GM12801 (cell line): ENCODE data around the gene USP51.

Source experiments
- CTCF ChIP-seq: IDR thresholded peaks from one replicate; pipeline ENCODE4 v1.5.1; 2011; ENCODE audit warnings: control low read depth; ENCODE audit not compliant: insufficient read length; ENCODE audit errors: extremely low read depth

The USP51 gene

GRCh38 chrX:55489314-55490009 is at the start of gene USP51:
Gene USP51 (minus strand): TSS chrX:55489848. CDS start chrX:55488939, 909 bp downstream.
- no peak for TF ChIP-seq CTCF

- no peak for TF ChIP-seq CTCF
Observed at GRCh38 chrX:55524487-55524886, 34.8 kb upstream of the USP51 start.

GRCh38 chrX:55523356-55523755 is 33.7 kb upstream of the USP51 start:
- TF ChIP-seq CTCF = no peak

- TF ChIP-seq CTCF = no peak
Observed at GRCh38 chrX:55522596-55523276, 33.1 kb upstream of the USP51 start.

- no peak for TF ChIP-seq CTCF
Observed at GRCh38 chrX:55521687-55522086, 32.0 kb upstream of the USP51 start.

- no peak for TF ChIP-seq CTCF
Observed at GRCh38 chrX:55490974-55491373, 1.3 kb upstream of the USP51 start.

GRCh38 chrX:55490121-55490520 is 473 bp upstream of the USP51 start:
- TF ChIP-seq CTCF = no peak
